ENCODE data around the gene CD79B. TPM values are rescaled to one million over a fixed set of nuclear protein-coding genes. Genes with fewer than 3 reads are reported as not detected.

CD79B gene
- total RNA-seq, 1 donor from 2014 or later = not detected

DNA sequence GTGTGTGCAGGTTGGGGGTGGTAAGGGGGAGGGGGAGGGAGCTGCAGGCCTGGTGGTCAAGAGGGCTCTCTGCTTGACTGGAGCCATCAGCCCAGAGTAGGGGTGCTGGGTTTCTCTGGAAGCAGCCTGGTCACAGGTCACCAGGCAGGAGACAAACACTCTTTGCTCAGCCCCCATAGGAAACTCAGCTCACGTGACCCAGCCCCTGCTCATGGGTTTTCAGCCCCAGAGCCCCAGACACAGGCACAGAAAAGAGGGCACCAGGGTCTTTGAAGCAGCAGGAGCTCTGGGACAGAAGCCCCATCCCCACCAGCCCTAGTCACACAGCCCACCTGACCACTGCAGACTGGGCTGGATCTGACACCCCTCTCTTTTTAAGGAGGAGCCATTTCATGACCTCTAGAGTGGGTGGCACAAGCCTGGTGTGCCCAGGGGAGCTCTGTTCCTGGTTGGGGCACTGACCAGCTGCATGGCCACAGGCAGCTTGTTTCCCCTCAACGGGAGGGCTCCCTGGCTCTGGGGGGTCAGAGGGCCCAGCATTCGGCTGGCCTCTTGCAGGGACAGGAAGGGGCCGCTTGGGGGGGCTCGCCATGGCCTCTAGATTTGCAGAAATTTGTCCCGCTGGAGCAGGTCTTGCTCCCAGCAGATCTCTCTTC lies 13.8 kb upstream of the CD79B start:
- Histone ChIP-seq H3K27me3 (no peaks in the 10 kb centered on the region), H3K9me3 (no peaks in the 10 kb centered on the region), H3K36me3 (no peaks in the 10 kb centered on the region), H3K27ac (no peak overlapping the region), H3K4me3 (no peak overlapping the region), H3K4me1 (no peaks in the 10 kb centered on the region)
- intact Hi-C loops (cut with DNase I) = no loop called here
- TF ChIP-seq CTCF (IDR thresholded peaks at IDR 0.05) = no peak
- DNase-seq (ENCODE audit: low spot score in 2 of 2) = no peak

DNA sequence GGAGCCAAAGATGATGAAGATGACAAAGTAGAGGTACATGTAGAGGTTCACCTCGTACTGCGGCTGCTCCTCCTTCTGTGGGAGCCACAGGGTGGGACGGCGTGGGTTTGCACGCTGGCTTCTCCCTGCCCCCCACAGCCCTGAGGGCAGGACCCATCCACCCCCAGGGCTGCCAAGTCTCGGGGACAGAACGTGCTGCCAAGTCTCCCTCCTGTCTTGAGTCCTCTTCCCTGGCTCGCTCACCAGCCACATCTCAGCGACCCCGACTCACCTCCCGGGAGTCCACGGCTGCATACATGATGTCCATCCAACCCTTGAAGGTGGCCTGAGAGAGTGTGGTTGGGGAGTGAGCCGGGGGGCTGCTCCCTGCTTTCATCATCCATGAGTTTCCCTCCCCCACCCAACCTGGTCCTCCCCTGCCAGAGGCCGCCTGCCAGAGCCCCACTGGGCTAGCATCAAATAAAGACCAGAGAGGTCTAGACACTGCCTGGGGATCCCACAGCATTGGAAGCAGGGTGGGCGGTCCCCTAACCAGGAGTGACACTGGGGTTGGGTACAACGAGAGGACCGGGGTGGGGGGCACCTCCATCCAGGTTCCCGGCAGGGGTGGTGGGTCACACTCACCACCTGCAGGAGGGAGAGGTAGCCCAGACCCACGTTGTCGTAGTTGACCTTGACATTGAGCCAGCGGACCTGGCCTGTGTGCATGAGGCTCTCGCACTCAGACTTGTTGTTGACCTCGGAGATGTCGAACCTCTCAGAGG lies 12.8 kb upstream of the CD79B start:
- Histone ChIP-seq H3K27me3 (no peaks in the 10 kb centered on the region), H3K36me3 (no peaks in the 10 kb centered on the region), H3K27ac (no peak overlapping the region), H3K4me1 (no peaks in the 10 kb centered on the region), H3K4me3 (no peak overlapping the region), H3K9me3 (no peaks in the 10 kb centered on the region)
- TF ChIP-seq CTCF (IDR thresholded peaks at IDR 0.05) = no peak
- intact Hi-C loops (cut with DNase I) = no loop called here
- no peak for DNase-seq (ENCODE audit: low spot score in 2 of 2)

- no peak for TF ChIP-seq CTCF (IDR thresholded peaks at IDR 0.05)
- Histone ChIP-seq H3K36me3 (no peaks in the 10 kb centered on the region), H3K9me3 (no peaks in the 10 kb centered on the region), H3K27me3 (no peaks in the 10 kb centered on the region), H3K27ac (no peak overlapping the region), H3K4me3 (no peak overlapping the region), H3K4me1 (no peaks in the 10 kb centered on the region)
- DNase-seq (ENCODE audit: low spot score in 2 of 2) = no peak
- intact Hi-C loops (cut with DNase I) = no loop called here
Measured at GRCh38 chr17:63943745-63944144, 11.6 kb upstream of the CD79B start.

DNA sequence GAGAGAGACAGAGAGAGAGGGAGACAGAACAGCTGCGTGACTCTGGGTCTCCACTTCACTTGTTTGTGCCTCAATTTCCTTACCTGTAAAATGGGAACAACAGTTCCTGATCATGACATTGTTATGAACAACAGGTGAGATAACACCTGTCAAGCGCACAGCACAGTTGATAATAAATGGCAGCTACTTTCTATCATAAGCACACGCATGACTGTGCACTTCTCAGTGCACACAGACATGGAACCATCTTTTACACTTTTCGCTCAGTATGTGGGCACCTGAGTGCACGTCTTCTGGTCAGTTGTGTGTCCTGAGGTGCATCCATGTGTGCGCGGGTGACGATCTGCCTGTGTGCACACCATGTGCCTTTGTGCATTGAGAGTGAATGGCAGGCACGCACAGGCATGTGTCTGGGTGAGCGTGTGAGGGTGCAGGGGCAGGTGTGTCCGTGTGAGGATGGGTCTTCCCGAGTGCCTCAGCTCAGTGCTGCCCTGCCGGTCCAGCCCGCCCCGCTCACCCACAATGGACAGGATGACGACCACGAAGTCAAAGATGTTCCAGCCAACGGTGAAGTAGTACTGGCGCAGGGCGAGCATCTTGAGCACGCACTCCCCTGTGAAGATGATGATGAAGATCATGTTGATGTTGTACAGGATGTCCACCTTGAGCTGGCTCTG lies 10.3 kb upstream of the CD79B start:
- DNase-seq (ENCODE audit: low spot score in 2 of 2) = no peak
- Histone ChIP-seq H3K36me3 (no peaks in the 10 kb centered on the region), H3K4me1 (no peaks in the 10 kb centered on the region), H3K4me3 (no peak overlapping the region), H3K27me3 (no peaks in the 10 kb centered on the region), H3K9me3 (no peaks in the 10 kb centered on the region), H3K27ac (no peak overlapping the region)
- intact Hi-C loops (cut with DNase I) = no loop called here
- no peak for TF ChIP-seq CTCF (IDR thresholded peaks at IDR 0.05)

DNA sequence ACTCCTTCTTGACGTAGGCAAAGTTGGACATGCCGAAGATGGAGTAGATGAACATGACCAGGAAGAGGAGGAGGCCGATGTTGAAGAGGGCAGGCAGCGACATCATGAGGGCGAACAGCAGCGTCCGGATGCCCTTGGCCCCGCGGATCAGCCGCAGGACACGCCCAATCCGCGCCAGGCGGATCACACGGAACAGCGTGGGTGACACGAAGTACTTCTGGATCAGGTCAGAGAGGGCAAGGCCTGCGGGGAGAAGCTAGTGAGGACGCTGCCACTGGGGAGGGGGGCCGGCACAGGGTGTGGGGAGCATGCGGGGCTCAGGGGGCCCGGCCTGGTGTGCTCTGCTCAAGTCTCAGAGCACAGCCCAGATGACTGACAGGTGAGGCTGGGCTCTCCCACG lies 9.6 kb upstream of the CD79B start:
- Histone ChIP-seq H3K4me3 (no peak overlapping the region), H3K27ac (no peak overlapping the region), H3K4me1 (no peaks in the 10 kb centered on the region), H3K27me3 (no peaks in the 10 kb centered on the region), H3K9me3 (no peaks in the 10 kb centered on the region), H3K36me3 (no peaks in the 10 kb centered on the region)
- TF ChIP-seq CTCF (IDR thresholded peaks at IDR 0.05) = no peak
- intact Hi-C loops (cut with DNase I) = no loop called here
- no peak for DNase-seq (ENCODE audit: low spot score in 2 of 2)

Data from ascending aorta (tissue), 2 donors.